ENCODE measurements around the gene CA4. TPM values are rescaled to one million over a fixed set of nuclear protein-coding genes. Genes with fewer than 3 reads are reported as not detected.
A peak's percentile ranks its signal among the peaks of the same experiment; 100 is the strongest.
"Not testable (repeated sequence)": the region's sequence is repeated elsewhere in the genome, so short reads cannot be mapped to it uniquely, and the experiment has no call there.

The CA4 gene
- total RNA-seq, 1 donor from 2014 or later, result not detected

- no peaks in the 10 kb centered on the region for H3K27me3 Mint-ChIP-seq (ENCODE audit: low read depth)
- H3K27ac Mint-ChIP-seq (ENCODE audit: unreplicated experiment), result no peak overlapping the region
- DNase-seq (ENCODE audit: low spot score), result no peak
- no peak for TF ChIP-seq CTCF (IDR thresholded peaks at IDR 0.05)
- H3K4me1 Mint-ChIP-seq (ENCODE audit: low read depth), result peaks cover 5% of the 10 kb centered on the region
- no peak overlapping the region for H3K4me3 Mint-ChIP-seq (ENCODE audit: unreplicated experiment)
- H3K36me3 Mint-ChIP-seq (ENCODE audit: low read depth), result peaks cover 4% of the 10 kb centered on the region
- H3K9me3 Mint-ChIP-seq (ENCODE audit: low read depth), result no peaks in the 10 kb centered on the region
Observed at GRCh38 chr17:60173304-60173819, 23.6 kb downstream of the CA4 start.

DNA sequence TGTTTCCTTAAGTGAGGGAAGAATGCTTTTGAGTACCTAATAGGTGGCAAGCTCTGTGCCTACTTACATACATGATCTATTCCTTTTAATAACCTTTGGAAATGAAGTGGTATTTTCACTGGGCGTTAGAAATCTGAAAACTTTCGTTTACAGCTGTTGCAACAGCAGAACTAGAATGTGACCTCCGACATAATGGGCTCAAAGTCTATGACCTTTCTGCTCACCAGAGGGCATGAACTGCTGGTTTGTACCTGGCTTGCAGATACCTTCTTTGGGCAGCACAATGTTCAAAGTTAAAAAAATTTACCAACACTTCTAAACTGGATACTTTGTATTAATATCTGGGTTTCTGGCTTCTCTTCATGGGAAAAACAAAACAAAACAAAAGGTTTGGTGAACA is 24.3 kb downstream of the CA4 start:
- Mint-ChIP-seq H3K27me3 (ENCODE audit: low read depth) (no peaks in the 10 kb centered on the region), H3K36me3 (ENCODE audit: low read depth) (peaks cover 9% of the 10 kb centered on the region), H3K4me1 (ENCODE audit: low read depth) (peaks cover 5% of the 10 kb centered on the region)

DNA sequence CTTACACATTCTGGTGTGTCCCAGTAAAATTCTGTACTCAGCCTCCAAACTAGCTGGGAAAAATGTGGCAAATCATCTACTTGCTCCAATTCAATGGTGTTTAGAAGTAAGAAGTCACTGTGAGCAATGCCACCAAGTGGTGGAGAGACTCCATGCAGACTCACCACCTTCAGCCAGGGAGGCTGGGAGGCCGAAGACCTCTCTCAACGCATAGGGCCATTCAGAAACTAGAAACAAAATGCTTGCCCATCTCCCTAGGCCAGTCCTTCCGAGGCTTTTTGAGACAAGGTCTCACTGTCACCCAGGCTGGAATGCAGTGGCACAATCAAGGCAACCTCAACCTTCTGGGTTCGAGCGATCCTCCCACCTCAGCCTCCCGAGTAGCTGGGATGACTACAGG is 25.0 kb downstream of the CA4 start:
- H3K36me3 Mint-ChIP-seq (ENCODE audit: low read depth); H3K4me1 Mint-ChIP-seq (ENCODE audit: low read depth); H3K27me3 Mint-ChIP-seq (ENCODE audit: low read depth); DNase-seq (ENCODE audit: low spot score); H3K9me3 Mint-ChIP-seq (ENCODE audit: low read depth); H3K27ac Mint-ChIP-seq (ENCODE audit: unreplicated experiment); H3K4me3 Mint-ChIP-seq (ENCODE audit: unreplicated experiment): not testable (repeated sequence)
- TF ChIP-seq CTCF (IDR thresholded peaks at IDR 0.05), result peak; percentile 59

More for the DNA sequence above, 24.3 kb downstream of the CA4 start:
- no peak overlapping the region for H3K4me3 Mint-ChIP-seq (ENCODE audit: unreplicated experiment)
- no peaks in the 10 kb centered on the region for H3K9me3 Mint-ChIP-seq (ENCODE audit: low read depth)
- no peak for DNase-seq (ENCODE audit: low spot score)
- H3K27ac Mint-ChIP-seq (ENCODE audit: unreplicated experiment), result no peak overlapping the region
- TF ChIP-seq CTCF (IDR thresholded peaks at IDR 0.05), result no peak

GRCh38 chr17:60176763-60177162 is 27.0 kb downstream of the CA4 start:
- peaks cover 22% of the 10 kb centered on the region for H3K36me3 Mint-ChIP-seq (ENCODE audit: low read depth)
- not testable (repeated sequence) for H3K27me3 Mint-ChIP-seq (ENCODE audit: low read depth); H3K4me1 Mint-ChIP-seq (ENCODE audit: low read depth); H3K9me3 Mint-ChIP-seq (ENCODE audit: low read depth); H3K4me3 Mint-ChIP-seq (ENCODE audit: unreplicated experiment); H3K27ac Mint-ChIP-seq (ENCODE audit: unreplicated experiment); DNase-seq (ENCODE audit: low spot score)

DNA sequence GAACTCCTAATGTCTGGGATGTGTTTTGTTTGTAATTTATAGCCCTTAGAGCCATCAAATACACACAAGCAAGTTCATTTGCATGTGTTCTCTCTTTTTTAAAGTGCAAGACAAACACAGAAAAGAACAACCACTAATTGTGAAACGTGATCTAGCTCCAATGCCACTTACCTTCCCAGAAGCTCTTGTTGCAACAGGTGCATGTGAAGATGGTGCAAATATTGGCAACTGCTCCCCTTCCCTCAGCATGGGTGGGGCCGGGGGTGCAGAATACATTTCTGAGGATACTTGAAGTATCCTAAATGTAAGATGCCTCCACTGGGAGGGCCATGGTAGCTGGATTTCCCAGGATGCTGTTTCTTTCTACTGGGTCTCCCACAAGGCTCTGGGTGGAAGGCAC is 28.4 kb downstream of the CA4 start:
- not testable (repeated sequence) for H3K4me3 Mint-ChIP-seq (ENCODE audit: unreplicated experiment); H3K9me3 Mint-ChIP-seq (ENCODE audit: low read depth); H3K4me1 Mint-ChIP-seq (ENCODE audit: low read depth); H3K27me3 Mint-ChIP-seq (ENCODE audit: low read depth); H3K27ac Mint-ChIP-seq (ENCODE audit: unreplicated experiment); DNase-seq (ENCODE audit: low spot score)
- H3K36me3 Mint-ChIP-seq (ENCODE audit: low read depth), result peaks cover 22% of the 10 kb centered on the region

DNA sequence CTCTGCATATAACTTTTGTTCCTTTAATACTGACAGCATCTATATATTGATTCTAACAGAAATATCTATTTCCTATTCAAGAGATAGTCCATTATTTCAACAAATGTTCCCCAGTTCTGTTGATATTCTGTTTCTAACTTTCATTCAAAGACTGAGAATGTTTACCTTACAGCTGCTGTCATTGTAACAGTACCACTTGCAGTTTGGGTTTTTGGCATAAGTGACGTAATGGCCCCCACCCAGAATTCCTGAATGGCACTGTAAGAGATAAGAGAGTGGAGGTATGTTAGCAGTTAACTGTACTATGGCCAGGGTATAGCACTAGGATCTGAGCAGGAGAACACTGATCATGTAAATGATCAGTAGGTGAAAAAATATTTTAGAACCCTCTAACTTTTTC is 30.6 kb downstream of the CA4 start:
- not testable (repeated sequence) for H3K27me3 Mint-ChIP-seq (ENCODE audit: low read depth); H3K27ac Mint-ChIP-seq (ENCODE audit: unreplicated experiment); DNase-seq (ENCODE audit: low spot score); H3K4me3 Mint-ChIP-seq (ENCODE audit: unreplicated experiment); H3K9me3 Mint-ChIP-seq (ENCODE audit: low read depth); H3K4me1 Mint-ChIP-seq (ENCODE audit: low read depth)
- H3K36me3 Mint-ChIP-seq (ENCODE audit: low read depth), result peaks cover 26% of the 10 kb centered on the region

DNA sequence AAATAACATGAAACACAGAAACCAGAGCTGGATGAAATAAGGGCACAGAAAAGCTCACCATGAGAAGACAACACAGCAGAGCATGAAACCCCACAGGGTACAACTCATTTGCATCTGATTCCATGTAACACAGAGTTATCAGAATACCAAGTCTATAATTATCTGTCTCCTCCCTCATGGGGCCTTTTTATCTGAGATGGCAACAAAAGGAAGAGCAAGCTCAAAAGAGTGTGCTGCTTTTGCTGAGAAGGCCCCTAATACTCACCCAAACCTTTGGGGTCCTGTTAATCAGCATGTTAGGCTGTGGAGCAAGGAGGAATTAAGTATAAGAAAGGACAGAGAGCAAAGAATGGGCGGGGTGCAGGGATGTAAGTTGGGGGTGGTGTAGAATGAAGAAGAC is 36.6 kb downstream of the CA4 start:
- peaks cover 23% of the 10 kb centered on the region for H3K36me3 Mint-ChIP-seq (ENCODE audit: low read depth)
- H3K4me1 Mint-ChIP-seq (ENCODE audit: low read depth); H3K9me3 Mint-ChIP-seq (ENCODE audit: low read depth); DNase-seq (ENCODE audit: low spot score); H3K27ac Mint-ChIP-seq (ENCODE audit: unreplicated experiment); H3K27me3 Mint-ChIP-seq (ENCODE audit: low read depth); H3K4me3 Mint-ChIP-seq (ENCODE audit: unreplicated experiment): not testable (repeated sequence)

- not testable (repeated sequence) for H3K4me3 Mint-ChIP-seq (ENCODE audit: unreplicated experiment); H3K4me1 Mint-ChIP-seq (ENCODE audit: low read depth); H3K27me3 Mint-ChIP-seq (ENCODE audit: low read depth); H3K9me3 Mint-ChIP-seq (ENCODE audit: low read depth); DNase-seq (ENCODE audit: low spot score); H3K27ac Mint-ChIP-seq (ENCODE audit: unreplicated experiment)
- H3K36me3 Mint-ChIP-seq (ENCODE audit: low read depth), result peaks cover 21% of the 10 kb centered on the region
Observed at GRCh38 chr17:60186846-60187745, 37.3 kb downstream of the CA4 start.

All from chondrocyte (in vitro differentiated cells).